ENCODE results near the gene KCNIP3.

The KCNIP3 gene

DNA sequence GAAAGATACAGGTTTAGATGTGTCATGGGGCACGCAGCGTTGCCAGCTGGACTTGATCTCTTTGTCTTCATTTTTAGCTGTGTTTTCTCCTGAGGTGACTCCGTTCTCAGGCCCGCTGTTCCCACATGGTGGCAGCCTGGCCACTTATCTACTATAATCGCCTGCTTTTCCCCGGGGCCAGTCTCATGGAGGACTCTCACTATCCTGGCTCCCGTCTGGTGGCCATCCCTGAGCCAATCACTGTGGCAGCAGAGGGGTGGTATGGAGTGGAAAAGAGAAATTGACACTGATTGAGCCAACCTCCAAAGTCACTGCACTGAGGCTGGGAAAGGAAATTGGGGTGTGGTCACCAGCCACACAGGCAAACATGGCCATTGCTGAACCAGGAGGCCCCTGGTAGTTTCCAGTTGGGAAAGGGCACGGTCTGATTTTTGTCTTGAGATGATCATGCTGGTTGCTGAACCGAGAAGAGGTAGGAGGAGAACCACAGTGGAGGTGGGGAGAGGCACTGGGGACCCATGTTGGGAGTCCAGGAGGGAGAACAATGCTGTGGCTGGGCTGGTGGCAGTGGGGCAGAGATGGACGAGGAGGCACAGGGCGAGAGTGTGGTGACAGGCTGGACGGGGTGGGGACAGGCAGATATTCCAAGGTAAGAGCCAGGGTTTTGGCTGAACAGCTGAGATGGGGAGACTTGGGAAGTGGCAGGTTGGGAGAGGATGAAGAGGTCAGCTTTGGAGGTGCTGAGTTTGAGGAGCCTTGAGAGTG lies 45.6 kb downstream of the KCNIP3 start:
- ChIA-PET CTCF (interaction anchor here (1.1 kb wide), 1 partner anchor 12 kb away, joined by 3 read pairs; no protein-coding TSS in a partner anchor), POLR2A (no interaction called here)
- H3K4me3 ChIP-seq (ENCODE audit: low read depth, low read length): no peak overlapping the region
- TF ChIP-seq, protein P1, sequence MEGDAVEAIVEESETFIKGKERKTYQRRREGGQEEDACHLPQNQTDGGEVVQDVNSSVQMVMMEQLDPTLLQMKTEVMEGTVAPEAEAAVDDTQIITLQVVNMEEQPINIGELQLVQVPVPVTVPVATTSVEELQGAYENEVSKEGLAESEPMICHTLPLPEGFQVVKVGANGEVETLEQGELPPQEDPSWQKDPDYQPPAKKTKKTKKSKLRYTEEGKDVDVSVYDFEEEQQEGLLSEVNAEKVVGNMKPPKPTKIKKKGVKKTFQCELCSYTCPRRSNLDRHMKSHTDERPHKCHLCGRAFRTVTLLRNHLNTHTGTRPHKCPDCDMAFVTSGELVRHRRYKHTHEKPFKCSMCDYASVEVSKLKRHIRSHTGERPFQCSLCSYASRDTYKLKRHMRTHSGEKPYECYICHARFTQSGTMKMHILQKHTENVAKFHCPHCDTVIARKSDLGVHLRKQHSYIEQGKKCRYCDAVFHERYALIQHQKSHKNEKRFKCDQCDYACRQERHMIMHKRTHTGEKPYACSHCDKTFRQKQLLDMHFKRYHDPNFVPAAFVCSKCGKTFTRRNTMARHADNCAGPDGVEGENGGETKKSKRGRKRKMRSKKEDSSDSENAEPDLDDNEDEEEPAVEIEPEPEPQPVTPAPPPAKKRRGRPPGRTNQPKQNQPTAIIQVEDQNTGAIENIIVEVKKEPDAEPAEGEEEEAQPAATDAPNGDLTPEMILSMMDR (IDR thresholded peaks at IDR 0.05; ENCODE audit: insufficient read depth, low read length, missing control alignments): no peak
- no peak for DNase-seq (ENCODE audit: low read depth, low spot score)

DNA sequence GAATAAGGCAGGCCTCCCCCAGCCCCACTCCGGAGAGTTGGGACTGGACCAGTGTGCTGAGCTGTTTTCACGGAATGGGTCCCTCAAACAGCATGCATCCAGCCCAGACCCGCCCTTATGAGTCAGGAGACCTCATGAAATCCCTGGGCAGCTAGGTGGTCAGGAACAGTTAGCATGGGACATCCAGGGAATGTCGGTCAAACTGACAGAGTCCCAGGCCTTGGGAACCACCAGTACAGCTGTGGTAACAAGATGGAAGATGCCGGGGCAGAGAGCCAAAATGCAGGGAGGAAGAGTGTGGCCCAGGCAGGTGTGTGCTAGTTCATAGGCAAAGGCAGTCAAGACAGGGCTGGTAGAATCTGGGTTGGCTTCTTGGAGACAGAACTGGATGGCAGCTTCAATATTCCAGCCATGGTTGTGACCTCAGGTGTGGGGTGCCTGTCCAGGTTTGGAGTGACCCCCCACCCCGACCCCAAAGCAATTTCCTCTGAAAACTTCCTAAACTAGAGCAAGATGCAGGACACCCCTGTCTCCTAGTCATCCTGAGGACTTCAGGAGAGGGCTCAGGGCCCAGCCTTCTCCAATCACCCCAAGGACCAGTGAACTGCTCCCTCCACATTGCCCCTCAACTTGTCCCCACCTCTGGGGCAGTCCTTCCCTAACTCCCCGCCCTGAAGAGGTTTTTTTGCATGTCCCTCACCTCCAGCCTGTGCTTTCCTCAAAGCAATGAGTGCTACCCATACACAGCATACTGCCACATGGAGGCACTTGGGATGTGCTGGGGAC lies 46.5 kb downstream of the KCNIP3 start:
- DNase-seq (ENCODE audit: low read depth, low spot score): no peak
- TF ChIP-seq, protein P1 (IDR thresholded peaks at IDR 0.05; ENCODE audit: insufficient read depth, low read length, missing control alignments): no peak
- no peak overlapping the region for H3K4me3 ChIP-seq (ENCODE audit: low read depth, low read length)
- POLR2A ChIA-PET: no interaction called here
- CTCF ChIA-PET: interaction anchor here (0.7 to 2.7 kb wide), 7 partner anchors 11 to 169 kb away, joined by 3 to 23 read pairs (median 12); partner anchors contain the start of gene FAHD2A

DNA sequence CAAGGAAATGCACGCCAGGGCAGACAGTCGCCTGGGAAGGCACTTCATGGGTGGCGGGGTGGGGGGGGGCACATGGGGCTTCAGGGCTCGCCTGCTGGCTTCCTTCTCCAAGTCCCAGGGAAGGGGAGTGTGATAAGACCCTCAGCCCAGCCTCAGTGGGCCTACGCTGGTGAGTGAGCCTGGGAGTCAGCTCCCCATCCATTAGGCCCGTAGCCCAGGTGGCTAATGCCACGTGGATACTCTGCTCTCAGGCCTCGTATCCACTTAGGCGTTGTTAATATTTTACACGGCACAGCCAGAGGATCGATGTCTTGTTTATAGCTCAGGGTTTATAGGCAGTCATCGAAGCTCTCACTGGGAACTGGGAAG lies 47.1 kb downstream of the KCNIP3 start:
- TF ChIP-seq, protein P1 (IDR thresholded peaks at IDR 0.05; ENCODE audit: insufficient read depth, low read length, missing control alignments): no peak
- no peak overlapping the region for H3K4me3 ChIP-seq (ENCODE audit: low read depth, low read length)
- ChIA-PET POLR2A (no interaction called here), CTCF (interaction anchor here (0.8 to 2.7 kb wide), 9 partner anchors 7 to 59 kb away, joined by 3 to 23 read pairs (median 12); partner anchors contain the start of gene FAHD2A)
- DNase-seq (ENCODE audit: low read depth, low spot score): no peak

DNA sequence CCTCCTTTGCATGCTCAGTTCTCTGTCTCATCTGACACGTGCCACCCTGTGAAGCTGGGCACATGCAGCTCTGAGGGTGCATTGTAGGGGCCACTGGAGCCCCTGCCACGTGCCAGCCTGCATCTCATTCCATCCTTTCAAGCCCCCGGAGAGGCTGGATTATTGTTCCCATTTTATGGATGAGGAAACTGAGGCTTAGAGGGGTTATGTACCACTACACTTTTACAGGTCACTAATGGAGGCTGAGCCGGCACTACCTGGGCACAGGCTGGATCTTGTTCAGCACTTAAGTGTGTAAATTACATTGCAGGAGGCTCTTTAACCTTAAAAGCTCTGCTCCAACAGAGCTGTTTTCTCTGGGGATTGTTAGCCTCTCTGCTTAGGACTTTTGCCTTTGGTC lies 47.5 kb downstream of the KCNIP3 start:
- POLR2A ChIA-PET: no interaction called here
- H3K4me3 ChIP-seq (ENCODE audit: low read depth, low read length): no peak overlapping the region
- no peak for DNase-seq (ENCODE audit: low read depth, low spot score)
- TF ChIP-seq, protein P1 (IDR thresholded peaks at IDR 0.05; ENCODE audit: insufficient read depth, low read length, missing control alignments): no peak
- CTCF ChIA-PET: interaction anchor here (0.7 to 2.7 kb wide), 31 partner anchors 8 to 384 kb away, joined by 3 to 23 read pairs (median 5); partner anchors contain the start of gene FAHD2A

DNA sequence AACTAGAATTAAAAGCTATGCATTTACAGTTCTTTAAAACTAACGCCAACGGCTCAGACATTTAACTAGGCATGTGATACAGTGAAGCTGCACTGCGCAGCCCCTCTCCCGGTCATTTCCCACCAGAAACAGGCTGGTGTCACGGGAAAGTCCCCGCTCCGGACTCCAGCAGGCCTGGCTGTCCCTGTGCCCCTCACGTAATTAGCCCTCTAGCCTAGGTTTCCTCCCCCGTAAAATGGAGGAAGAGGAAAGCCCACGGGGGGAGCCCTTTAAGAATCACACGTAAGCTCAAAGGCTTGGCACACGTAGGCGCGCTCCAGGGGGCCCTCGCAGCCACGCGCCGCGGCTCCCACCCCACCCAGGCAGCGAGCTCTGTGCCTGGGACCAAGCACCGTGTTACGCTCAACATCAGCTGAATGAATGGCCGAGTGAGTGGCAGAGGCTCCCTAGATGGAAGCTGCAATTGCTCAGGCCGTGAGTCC lies 48.0 kb downstream of the KCNIP3 start:
- H3K4me3 ChIP-seq (ENCODE audit: low read depth, low read length): peak overlapping the region; percentile 63
- ChIA-PET CTCF (interaction anchor here (0.7 to 2.7 kb wide), 37 partner anchors 8 to 392 kb away, joined by 3 to 23 read pairs (median 4); partner anchors contain the start of gene FAHD2A), POLR2A (interaction anchor here (1.0 kb wide), 1 partner anchor 13 kb away, joined by 7 read pairs; no protein-coding TSS in a partner anchor)
- TF ChIP-seq, protein P1 (IDR thresholded peaks at IDR 0.05; ENCODE audit: insufficient read depth, low read length, missing control alignments): no peak
- no peak for DNase-seq (ENCODE audit: low read depth, low spot score)
